Measurements from ENCODE around the gene PCK2.
"Not testable (repeated sequence)": the region's sequence is repeated elsewhere in the genome, so short reads cannot be mapped to it uniquely, and the experiment has no call there.

The PCK2 gene

GRCh38 chr14:24092110-24092504 lies 2.0 kb upstream of the PCK2 start:
- intact Hi-C loops (cut with DNase I) = loop anchor here (5.0 kb wide), 1 partner anchor 40 kb away; the partner anchor contains the start of gene CARMIL3
- peak in 1 of 10 donors; percentile 8 for DNase-seq

- DNase-seq = peak in 1 of 10 donors; percentile 3
- intact Hi-C loops (cut with DNase I) = loop anchor here (5.0 kb wide), 1 partner anchor 40 kb away; the partner anchor contains the start of gene CARMIL3
Observed at GRCh38 chr14:24092505-24093206, 1.5 kb upstream of the PCK2 start.

GRCh38 chr14:24093207-24093900 lies 757 bp upstream of the PCK2 start:
- no peak for DNase-seq
- intact Hi-C loops (cut with DNase I) = loop anchor here (5.0 kb wide), 1 partner anchor 41 kb away; the partner anchor contains the start of gene CARMIL3

GRCh38 chr14:24094841-24095270 lies 745 bp downstream of the PCK2 start:
- intact Hi-C loops (cut with DNase I) = loop anchor here (5.0 kb wide), 1 partner anchor 43 kb away; the partner anchor contains the start of gene CARMIL3
- DNase-seq = peak in 1 of 10 donors; percentile 67

GRCh38 chr14:24095271-24096068 lies 1.4 kb downstream of the PCK2 start:
- intact Hi-C loops (cut with DNase I) = no loop called here
- peak in 3 of 10 donors; percentile 26 to 83 (median 81) for DNase-seq

- peak in 2 of 10 donors; percentile 24 to 55 for DNase-seq
- intact Hi-C loops (cut with DNase I) = no loop called here
Observed at GRCh38 chr14:24096545-24097181, 2.6 kb downstream of the PCK2 start.

- intact Hi-C loops (cut with DNase I) = no loop called here
- DNase-seq = peak in 2 of 10 donors; percentile 54 to 65
Observed at GRCh38 chr14:24098229-24098926, 4.3 kb downstream of the PCK2 start.

GRCh38 chr14:24098927-24099813 lies 5.1 kb downstream of the PCK2 start:
- peak in 4 of 10 donors; percentile 17 to 80 (median 48) for DNase-seq
- intact Hi-C loops (cut with DNase I) = no loop called here

- intact Hi-C loops (cut with DNase I) = no loop called here
Observed at GRCh38 chr14:24100197-24100981, 6.3 kb downstream of the PCK2 start.

GRCh38 chr14:24100982-24101494 lies 6.9 kb downstream of the PCK2 start:
- intact Hi-C loops (cut with DNase I) = no loop called here
- DNase-seq = peak in 2 of 10 donors; percentile 7 to 12

More at GRCh38 chr14:24100197-24100981, 6.3 kb downstream of the PCK2 start:
- DNase-seq = peak in 2 of 10 donors; percentile 2 to 9

GRCh38 chr14:24102357-24103048 lies 8.4 kb downstream of the PCK2 start:
- intact Hi-C loops (cut with DNase I) = no loop called here
- peak in 3 of 10 donors; percentile 5 to 63 (median 52) for DNase-seq

- intact Hi-C loops (cut with DNase I) = no loop called here
- peak in 2 of 10 donors; percentile 33 to 62 for DNase-seq
Observed at GRCh38 chr14:24103451-24103850, 9.3 kb downstream of the PCK2 start.

GRCh38 chr14:24105609-24106239 lies 11.6 kb downstream of the PCK2 start:
- peak in 1 of 10 donors; percentile 18 for DNase-seq
- intact Hi-C loops (cut with DNase I) = not testable (repeated sequence)

GRCh38 chr14:24106672-24107271 lies 12.7 kb downstream of the PCK2 start:
- intact Hi-C loops (cut with DNase I) = no loop called here
- no peak for DNase-seq

GRCh38 chr14:24108336-24108874 lies 14.3 kb downstream of the PCK2 start:
- no peak for DNase-seq
- intact Hi-C loops (cut with DNase I) = no loop called here

- peak in 1 of 10 donors; percentile 34 for DNase-seq
- intact Hi-C loops (cut with DNase I) = no loop called here
Observed at GRCh38 chr14:24110060-24110459, 15.9 kb downstream of the PCK2 start.
